Activated CD4-positive, CD25-positive, alpha-beta regulatory T cell treated with anti-CD3 and anti-CD28 coated beads, Interleukin-2, amount 50 U/mL, for 72 hours (primary cell): Measurements from ENCODE around the gene WNT7A.

Experiments used
- DNase-seq: peaks from one replicate; pipeline ENCODE4 v3.0.0; 2021

Gene WNT7A

DNA sequence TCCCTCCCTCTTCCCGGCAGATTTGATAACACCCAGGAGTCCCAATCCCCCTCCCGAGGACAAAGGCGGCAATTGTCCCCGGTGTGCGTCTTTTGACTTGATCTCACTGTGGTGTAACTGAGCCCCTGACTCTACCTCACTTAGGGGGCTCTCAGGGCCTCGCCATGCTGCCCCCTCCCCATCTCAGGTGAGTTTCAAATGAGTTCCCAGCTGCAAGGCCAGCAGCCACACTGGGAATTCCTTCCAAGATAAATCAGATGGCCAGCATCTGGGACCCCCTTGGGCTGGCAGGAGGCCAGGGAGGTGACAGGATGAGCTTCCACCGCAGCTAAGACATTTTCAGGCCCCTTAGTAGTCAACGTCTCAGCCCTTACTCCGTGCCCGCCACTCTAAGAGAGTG is 35.0 kb downstream of the WNT7A start:
- DNase-seq = no peak

DNA sequence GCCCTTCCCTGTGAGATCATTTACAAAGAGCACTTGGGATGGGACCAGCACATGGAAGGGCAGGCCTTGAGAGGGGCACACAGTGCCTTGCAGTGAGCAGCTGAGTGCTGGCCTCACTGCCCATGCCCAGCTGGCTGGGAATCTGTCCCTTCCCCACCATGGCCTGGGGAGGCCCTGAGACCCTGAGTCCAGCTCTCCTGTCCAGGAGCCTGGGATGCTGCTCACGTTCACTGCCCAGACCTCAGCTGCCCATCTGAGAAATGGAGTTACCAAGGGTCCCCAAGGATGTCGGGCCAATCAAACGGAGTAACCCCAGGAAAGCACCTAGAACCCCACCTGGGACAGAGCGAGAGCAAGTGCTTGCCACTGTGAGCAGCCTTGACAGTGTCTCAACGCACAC is 35.6 kb downstream of the WNT7A start:
- no peak for DNase-seq

GRCh38 chr3:13843351-13843750 is 36.5 kb downstream of the WNT7A start:
- DNase-seq = no peak

GRCh38 chr3:13842226-13842625 is 37.6 kb downstream of the WNT7A start:
- DNase-seq = no peak

DNA sequence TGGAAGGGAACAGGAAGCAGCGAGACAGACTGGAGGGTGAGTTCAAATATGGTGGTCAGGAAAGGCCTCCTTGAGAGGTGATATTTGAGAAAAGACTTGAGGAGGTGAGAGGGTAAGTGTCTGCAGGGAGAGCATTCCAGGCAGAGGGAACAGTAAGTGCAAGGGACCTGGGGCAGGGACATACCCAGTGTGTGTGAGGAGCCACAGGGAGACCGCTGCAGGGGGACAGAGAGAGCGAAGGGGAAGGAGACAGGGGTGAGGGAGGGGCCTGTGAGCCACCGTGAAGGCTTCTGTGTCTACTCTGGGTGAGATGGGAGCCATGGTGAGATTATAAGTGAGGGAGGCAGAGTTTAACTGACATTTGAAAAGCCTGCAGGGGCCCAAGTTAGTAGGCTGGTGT is 38.0 kb downstream of the WNT7A start:
- no peak for DNase-seq

GRCh38 chr3:13841141-13841540 is 38.7 kb downstream of the WNT7A start:
- no peak for DNase-seq

- DNase-seq = no peak
Measured at GRCh38 chr3:13840456-13840855, 39.4 kb downstream of the WNT7A start.

DNA sequence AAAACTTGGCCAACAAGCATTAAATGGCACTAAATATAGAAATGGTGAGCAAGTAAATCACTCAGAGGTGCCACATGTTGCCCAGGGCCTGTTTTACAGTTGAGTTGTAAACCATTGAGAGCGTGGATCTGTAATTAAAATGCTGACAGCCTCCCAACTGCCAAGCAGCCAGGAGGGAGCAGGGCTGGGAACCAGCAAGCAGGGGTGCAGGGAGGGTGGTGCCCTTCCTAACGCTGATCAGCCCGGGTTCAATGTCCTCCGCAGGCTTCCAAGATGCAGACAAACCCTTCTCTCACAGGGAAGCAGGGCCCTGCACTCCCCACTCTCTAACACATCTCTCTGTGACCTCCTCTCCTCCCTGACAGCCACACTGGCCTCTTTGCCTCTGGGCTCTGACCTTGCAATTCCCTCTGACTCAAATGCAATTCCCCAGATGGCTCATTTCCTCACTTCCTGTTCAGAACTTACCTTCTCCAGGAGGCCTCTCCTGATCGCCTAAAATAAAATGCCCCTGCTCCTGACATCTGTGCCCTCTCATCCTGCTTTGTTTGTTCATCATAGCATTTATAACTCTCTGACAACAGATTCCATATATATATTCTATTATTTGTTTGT is 40.0 kb downstream of the WNT7A start:
- no peak for DNase-seq

DNA sequence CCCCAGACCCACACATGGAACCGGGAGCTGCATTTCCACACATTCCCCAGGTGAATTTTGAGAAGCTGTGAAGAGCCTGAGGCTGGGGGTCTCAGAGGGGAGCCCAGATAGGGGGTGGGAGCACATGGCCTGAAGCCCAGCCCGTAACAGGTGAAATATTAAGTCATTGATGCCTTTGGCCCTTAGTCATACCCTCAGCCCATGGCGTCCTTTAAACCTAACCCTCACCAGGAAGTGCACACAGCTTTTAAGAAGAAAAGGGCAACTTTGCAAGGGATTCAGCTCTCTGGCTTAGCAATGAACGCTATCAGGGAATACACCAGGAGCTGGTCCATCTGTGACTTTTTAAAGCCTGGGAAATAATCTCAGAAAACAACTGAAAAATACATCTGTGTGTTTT is 40.6 kb downstream of the WNT7A start:
- no peak for DNase-seq

- no peak for DNase-seq
Measured at GRCh38 chr3:13838421-13838820, 41.5 kb downstream of the WNT7A start.

DNA sequence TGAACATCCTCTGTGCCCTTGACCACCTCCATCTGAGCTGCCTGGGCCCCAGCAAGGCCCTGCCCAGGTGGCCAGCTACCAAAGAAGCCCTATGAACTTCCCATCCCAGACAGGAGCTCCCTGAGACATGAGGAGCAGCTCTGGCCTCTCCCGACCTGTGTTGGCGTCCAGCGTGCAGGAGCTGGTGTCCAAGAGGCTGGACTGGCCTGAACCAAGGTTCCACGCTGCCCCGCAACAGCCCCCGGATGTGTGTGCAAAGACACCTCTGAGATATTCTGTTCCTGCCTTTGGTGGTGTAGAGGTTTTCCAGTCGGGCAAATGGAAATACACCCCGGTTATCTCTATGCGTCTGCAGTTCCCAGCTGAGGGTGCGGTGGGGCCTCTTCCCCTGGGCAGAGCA is 42.1 kb downstream of the WNT7A start:
- DNase-seq = no peak

DNA sequence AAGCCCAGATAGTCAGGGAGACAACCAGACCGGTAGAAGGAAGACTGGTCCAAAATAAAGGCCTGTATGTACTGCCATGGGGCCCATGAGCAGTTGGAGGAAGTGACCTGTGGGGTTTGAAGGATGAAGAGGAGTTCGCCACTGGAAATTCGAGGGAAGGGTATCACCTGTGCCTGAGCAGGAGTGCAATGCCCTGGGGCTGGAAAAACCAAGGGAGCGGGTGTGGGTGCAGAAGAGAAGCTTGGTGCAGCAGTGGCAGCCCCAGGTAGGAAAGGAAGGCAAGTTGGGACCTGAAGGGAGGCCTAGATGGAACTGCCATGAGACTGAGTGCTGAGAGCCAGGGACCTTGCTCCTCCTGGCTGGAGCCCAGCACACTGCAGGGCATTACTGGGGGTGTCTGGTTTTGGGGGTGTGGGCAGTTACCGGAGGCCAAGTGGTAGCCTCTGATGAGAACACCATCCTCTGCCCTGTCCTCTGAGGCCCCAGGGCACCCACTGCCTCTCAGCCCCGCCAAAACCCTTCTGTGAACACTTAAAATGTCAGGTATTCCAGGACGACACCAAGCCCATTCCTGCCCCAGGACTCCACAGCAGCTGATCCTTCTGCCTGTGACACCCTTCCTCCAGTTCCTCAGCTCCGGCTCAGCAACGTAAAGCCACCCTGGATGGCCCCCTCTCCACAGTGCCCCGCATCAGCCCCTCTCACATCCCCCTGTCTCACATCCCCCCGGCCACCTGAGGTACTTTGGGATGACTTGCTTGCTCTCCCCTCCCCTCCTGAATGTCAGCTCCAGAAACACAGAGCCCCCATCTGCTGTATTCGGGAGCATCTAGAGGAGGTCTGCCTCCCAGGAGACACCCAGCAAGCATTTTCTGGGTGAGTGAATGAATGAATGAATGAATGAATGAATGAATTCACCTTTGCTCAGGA is 42.9 kb downstream of the WNT7A start:
- no peak for DNase-seq

DNA sequence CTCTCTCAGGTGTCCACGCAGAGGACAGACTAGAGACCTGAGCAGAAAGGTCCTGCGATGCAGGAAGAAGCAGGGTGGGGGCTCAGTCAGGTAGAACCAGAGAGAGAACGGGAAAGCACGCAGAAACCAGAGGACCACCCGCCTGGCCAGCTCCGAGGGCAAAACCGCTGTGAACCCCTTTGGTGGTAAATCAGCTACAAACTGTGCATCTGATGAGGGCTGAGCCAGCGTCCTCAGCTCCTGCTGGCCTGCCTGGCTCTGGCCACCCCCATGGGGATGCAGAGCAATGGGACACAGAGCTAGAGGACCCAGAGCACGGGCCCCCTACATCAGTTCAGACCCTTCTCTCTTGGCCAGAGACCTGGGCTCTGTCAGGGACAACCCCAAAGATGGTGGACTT is 44.6 kb downstream of the WNT7A start:
- DNase-seq = no peak

DNA sequence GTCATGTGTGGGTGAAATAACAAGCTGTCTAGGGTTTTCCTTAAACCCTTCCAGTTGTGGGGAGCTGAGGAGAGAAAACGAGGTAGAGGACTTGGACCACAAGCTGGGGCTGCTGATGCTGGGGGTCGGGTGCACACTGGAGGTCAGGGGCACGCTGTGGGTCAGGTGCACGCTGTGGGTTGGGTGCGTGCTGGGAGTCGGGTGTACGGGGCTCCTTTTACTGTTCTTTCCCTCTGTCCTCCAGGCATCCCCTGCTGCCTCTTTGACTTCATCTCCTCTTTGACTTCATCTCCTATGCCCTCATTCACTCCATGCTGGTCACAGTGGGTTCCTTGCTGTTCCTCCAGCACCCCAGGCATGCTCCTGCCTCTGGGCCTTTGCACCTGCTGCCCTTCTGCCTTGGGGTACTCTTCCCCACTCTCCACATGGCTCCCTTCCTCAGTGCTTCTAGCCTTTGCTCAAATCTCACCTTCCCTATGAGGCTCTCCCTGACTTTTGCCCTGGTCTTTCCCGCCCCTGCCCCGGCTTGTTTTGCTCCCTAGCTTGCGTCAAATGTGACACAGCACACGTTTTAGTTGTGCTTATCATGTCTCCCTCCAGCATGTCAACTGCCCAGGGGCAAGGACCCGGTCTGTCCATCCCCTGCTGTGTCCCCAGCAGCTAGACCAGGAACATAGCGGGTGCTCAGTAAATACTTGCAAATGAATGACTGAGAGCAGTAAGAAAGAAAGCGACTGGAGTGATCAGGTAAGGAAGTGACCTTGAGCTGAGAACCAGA is 45.4 kb downstream of the WNT7A start:
- DNase-seq = no peak

- no peak for DNase-seq
Measured at GRCh38 chr3:13833506-13834257, 46.2 kb downstream of the WNT7A start.

DNA sequence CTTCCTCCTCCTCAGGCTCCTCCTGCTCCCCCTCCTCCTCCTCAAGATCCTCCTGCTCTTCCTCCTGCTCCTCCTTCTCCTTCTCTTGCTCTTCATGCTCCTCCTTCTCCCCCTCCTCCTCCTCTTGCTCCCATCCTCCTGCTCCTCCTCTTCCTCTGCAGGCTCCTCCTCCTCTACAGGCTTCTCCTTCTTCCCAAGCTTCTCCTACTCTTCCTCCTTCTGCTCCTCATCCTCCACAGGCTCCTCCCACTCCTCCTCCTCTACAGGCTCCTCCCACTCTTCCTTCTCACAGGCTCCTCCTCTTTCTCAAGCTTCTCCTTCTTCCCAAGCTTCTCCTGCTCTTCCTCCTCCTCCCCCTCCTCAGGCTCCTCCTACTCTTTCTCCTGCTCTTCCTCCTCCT is 47.7 kb downstream of the WNT7A start:
- DNase-seq = no peak

DNA sequence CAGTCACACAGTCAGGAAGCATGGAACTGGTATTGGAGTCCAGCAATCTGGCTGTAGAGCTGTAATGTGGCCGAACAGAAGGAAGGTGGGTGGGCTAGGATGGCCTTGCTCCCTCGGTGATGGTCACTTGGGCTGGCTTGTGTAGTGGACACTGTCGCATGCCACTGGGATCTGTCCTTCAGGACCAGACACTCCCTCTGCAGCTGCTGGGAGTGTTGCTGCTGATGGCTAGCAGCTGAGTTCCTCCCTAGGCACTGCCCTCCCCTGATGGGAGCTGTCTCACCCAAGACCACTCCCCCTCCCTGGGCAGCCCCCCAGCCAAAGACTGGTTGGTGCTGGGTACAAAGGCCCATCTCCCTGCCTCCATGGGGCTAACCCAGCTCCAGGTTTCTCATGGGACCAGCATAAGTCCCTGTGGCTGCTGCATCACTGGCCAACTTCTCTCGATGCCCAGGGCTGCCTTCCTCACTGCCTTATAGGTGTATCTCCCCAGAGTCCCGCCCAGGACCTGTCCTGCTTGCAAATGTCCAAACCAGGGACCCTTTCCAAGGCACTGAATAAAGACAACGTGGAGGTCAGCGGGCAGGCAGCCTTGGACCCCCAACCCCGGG is 48.4 kb downstream of the WNT7A start:
- no peak for DNase-seq

- DNase-seq = no peak
Measured at GRCh38 chr3:13829311-13829710, 50.6 kb downstream of the WNT7A start.

DNA sequence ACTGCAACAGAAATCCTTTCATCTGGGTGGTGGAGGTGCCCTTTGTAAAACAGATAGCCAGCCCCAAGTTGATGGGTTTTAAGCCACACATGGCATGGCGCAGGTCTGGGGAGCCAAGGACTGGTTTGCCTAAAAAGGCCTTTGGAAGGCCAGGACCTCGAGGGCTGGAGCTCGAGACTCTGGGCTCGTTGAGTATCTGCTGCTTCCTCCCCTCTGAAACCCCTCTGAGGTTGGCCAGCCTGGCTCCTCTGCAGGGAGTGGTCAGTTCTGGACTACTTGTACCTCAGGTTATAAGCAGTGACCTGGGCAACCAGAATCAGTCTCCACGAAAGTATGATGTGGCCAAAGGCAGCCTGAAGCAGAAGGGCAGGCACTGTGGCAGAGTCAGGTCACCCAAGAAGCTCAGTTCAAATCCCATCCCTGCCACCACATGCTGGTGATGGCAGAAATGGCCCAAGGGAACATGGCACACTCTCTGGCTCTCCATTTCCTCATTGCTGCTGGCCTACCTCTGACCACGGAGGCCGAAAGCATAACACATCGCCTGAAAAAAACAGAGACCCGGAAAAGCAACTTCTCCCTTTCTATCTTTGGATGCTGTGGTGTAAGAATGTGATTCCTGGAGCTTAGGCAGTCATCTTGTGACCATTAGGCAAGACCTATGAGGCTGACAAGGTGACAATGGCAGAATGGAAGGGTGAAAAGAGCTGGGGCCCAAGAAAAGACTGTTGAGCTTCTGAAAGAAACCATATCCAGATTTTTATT is 51.2 kb downstream of the WNT7A start:
- no peak for DNase-seq

DNA sequence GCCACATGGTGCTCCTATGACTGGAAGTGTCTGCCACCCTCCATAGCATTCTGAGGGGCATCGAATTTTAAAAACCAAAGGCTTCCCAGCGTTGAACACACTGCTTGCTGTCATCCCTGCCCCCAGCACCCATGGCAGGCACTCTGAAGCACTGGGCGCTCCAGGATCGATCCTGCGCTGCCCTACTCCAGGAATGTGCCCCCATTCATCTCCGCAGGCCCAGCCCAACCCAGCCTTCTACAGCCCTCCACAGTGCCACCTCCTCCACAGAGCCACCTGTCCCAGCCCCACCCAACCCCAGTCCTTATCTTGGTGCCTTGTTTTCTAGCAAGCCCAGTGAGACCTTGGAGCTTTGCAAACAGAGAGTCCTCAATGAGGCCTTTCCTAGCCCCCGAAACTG is 52.2 kb downstream of the WNT7A start:
- DNase-seq = no peak

- DNase-seq = no peak
Measured at GRCh38 chr3:13827256-13827655, 52.6 kb downstream of the WNT7A start.

DNA sequence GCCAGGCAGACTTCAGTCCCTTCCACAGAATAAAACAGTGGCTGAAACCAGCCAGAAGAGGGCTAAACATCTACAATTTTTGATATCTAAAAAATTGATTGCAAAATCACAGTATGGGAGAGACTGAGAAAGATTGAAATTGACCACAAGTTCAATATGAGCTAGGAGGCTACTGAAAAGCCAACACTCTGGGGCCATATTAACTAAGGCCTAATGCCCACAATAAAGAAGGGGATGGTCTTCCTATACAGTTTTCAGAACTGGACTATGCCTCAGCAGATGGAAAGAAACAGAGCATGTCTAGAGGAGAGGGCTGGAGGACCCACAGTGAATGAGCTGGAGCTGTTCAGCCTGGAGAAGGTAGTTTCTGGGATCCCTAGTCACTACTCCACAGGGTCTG is 53.2 kb downstream of the WNT7A start:
- DNase-seq = no peak
